Measurements from ENCODE around the gene CCDC92B. TPM values are rescaled to one million over a fixed set of nuclear protein-coding genes. Genes with fewer than 3 reads are reported as not detected.

CCDC92B gene
- total RNA-seq, 3 donors from 2014 or later (not counting 1 experiment from before 2014, with no cell fraction given), result not detected

GRCh38 chr17:2703606-2704005, 45.8 kb downstream of the CCDC92B start:
- ATAC-seq, result no peak
- Histone ChIP-seq H3K36me3 (ENCODE audit: control insufficient read depth, insufficient read depth, low read length) (peaks cover 30% of the 10 kb centered on the region), H3K27me3 (ENCODE audit: control insufficient read depth, insufficient read depth, low read length) (no peaks in the 10 kb centered on the region), H3K9me3 (ENCODE audit: control insufficient read depth, insufficient read depth, low read length) (no peaks in the 10 kb centered on the region), H3K4me3 (ENCODE audit: low read length) (no peak overlapping the region), H3K27ac (ENCODE audit: low read length) (no peak overlapping the region), H3K4me1 (ENCODE audit: control insufficient read depth, insufficient read depth, low read length) (peaks cover 46% of the 10 kb centered on the region)
- Mint-ChIP-seq H3K27me3 (ENCODE audit: low read depth in 2 of 2) (no peaks in the 10 kb centered on the region), H3K9me3 (no peaks in the 10 kb centered on the region), H3K4me1 (peaks cover 6 to 21% of the 10 kb centered on the region in 2 donors), H3K36me3 (no peaks in the 10 kb centered on the region), H3K27ac (no peak overlapping the region), H3K4me3 (no peak overlapping the region)
- no peak for DNase-seq
- 98% methylated on average over 16 of the region's 16 CpGs for WGBS (ENCODE audit: insufficient coverage)
- intact Hi-C loops (cut with micrococcal nuclease), result no loop called here
- TF ChIP-seq CTCF (IDR thresholded peaks at IDR 0.05), result no peak

GRCh38 chr17:2703181-2703580, 46.3 kb downstream of the CCDC92B start:
- WGBS (ENCODE audit: insufficient coverage), result 97% methylated on average over 20 of the region's 20 CpGs
- Mint-ChIP-seq H3K9me3 (no peaks in the 10 kb centered on the region), H3K4me3 (no peak overlapping the region), H3K36me3 (no peaks in the 10 kb centered on the region), H3K27me3 (ENCODE audit: low read depth in 2 of 2) (no peaks in the 10 kb centered on the region), H3K4me1 (peaks cover 6 to 17% of the 10 kb centered on the region in 2 donors), H3K27ac (no peak overlapping the region)
- ATAC-seq (no peak), DNase-seq (no peak)
- H3K27ac ChIP-seq (ENCODE audit: low read length), result no peak overlapping the region
- no peak overlapping the region for H3K4me3 ChIP-seq (ENCODE audit: low read length)
- no peaks in the 10 kb centered on the region for H3K27me3 ChIP-seq (ENCODE audit: control insufficient read depth, insufficient read depth, low read length)
- H3K4me1 ChIP-seq (ENCODE audit: control insufficient read depth, insufficient read depth, low read length), result peaks cover 42% of the 10 kb centered on the region
- peaks cover 33% of the 10 kb centered on the region for H3K36me3 ChIP-seq (ENCODE audit: control insufficient read depth, insufficient read depth, low read length)
- no peaks in the 10 kb centered on the region for H3K9me3 ChIP-seq (ENCODE audit: control insufficient read depth, insufficient read depth, low read length)
- intact Hi-C loops (cut with micrococcal nuclease), result no loop called here
- no peak for TF ChIP-seq CTCF (IDR thresholded peaks at IDR 0.05)

- no peaks in the 10 kb centered on the region for H3K9me3 Mint-ChIP-seq
- no peak for DNase-seq
- 86% methylated on average over 22 of the region's 22 CpGs for WGBS (ENCODE audit: insufficient coverage)
- intact Hi-C loops (cut with micrococcal nuclease), result no loop called here
- Histone ChIP-seq H3K4me3 (ENCODE audit: low read length) (no peak overlapping the region), H3K4me1 (ENCODE audit: control insufficient read depth, insufficient read depth, low read length) (peaks cover 36% of the 10 kb centered on the region), H3K9me3 (ENCODE audit: control insufficient read depth, insufficient read depth, low read length) (no peaks in the 10 kb centered on the region), H3K27me3 (ENCODE audit: control insufficient read depth, insufficient read depth, low read length) (no peaks in the 10 kb centered on the region), H3K36me3 (ENCODE audit: control insufficient read depth, insufficient read depth, low read length) (peaks cover 37% of the 10 kb centered on the region), H3K27ac (ENCODE audit: low read length) (no peak overlapping the region)
- ATAC-seq, result peak; percentile 30 to 55 (median 38)
- TF ChIP-seq CTCF (IDR thresholded peaks at IDR 0.05), result no peak
- H3K4me3 Mint-ChIP-seq, result no peak overlapping the region
- H3K27ac Mint-ChIP-seq, result no peak overlapping the region
- no peaks in the 10 kb centered on the region for H3K27me3 Mint-ChIP-seq (ENCODE audit: low read depth in 2 of 2)
- peaks cover 6 to 15% of the 10 kb centered on the region in 2 donors for H3K4me1 Mint-ChIP-seq
- no peaks in the 10 kb centered on the region for H3K36me3 Mint-ChIP-seq
Measured at GRCh38 chr17:2701996-2702741, 47.3 kb downstream of the CCDC92B start.

Data from natural killer cell (primary cell).